ENCODE data around the gene CDKN1A. TPM values are rescaled to one million over a fixed set of nuclear protein-coding genes. Genes with fewer than 3 reads are reported as not detected.

Gene CDKN1A
- total and polyA plus RNA-seq, 2 experiments from 2014 or later: 549 to 813 TPM

DNA sequence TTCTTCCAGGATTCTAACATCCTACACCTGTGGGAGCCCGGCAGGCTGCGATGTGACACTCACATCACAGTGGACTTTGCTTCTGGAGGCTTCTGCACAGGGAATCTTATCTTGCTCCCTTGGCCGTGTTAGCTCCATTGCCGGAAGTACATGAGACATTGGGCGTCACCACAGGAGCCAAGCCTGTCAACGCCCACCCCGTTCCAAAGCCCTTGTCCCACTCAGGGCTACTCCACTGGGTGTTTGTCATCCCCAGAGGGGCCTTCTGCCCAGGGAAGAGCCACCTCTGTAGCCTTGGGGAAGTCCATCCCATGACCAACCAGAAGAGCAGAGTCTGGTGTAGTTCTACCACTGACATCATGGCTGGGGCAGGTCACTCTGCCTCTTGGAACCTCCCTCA, 20.8 kb downstream of the CDKN1A start:
- Histone ChIP-seq H3F3A (ENCODE audit: insufficient read depth) (no peaks in the 10 kb centered on the region), H3K27ac (no peak overlapping the region), H3K4me3 (no peak overlapping the region), H3K36me3 (ENCODE audit: low read depth) (no peaks in the 10 kb centered on the region), H3K9me3 (ENCODE audit: low read depth) (no peaks in the 10 kb centered on the region), H4K20me1 (ENCODE audit: insufficient read depth) (no peaks in the 10 kb centered on the region), H3K79me2 (ENCODE audit: insufficient read depth) (no peaks in the 10 kb centered on the region), H2AFZ (no peak overlapping the region), H3K27me3 (replicated peaks; ENCODE audit: insufficient read depth) (no peaks in the 10 kb centered on the region), H3K9me2 (ENCODE audit: insufficient read depth) (no peaks in the 10 kb centered on the region), H3K4me2 (ENCODE audit: unreplicated experiment) (no peak overlapping the region), H3K9ac (no peak overlapping the region), H3K4me1 (ENCODE audit: insufficient read depth) (peaks cover 7% of the 10 kb centered on the region; the same call in 1 of the 2 replicates)
- no peak for TF ChIP-seq EZH2 (IDR thresholded peaks at IDR 0.05; ENCODE audit: insufficient read depth, poor library complexity, severe bottlenecking)
- TF ChIP-seq EZH2phosphoT487 (IDR thresholded peaks at IDR 0.05; ENCODE audit: insufficient read depth, low read depth): no peak
- WGBS, 2 experiments (ENCODE audit: low coverage in 1 of 2, low lambda C conversion rate in 2 of 2, missing lambda C conversion rate in 2 of 2): 59 to 60% methylated on average over 7 of the region's 7 CpGs
- in situ Hi-C loops (cut with MboI): no loop called here
- DNase-seq: no peak

DNA sequence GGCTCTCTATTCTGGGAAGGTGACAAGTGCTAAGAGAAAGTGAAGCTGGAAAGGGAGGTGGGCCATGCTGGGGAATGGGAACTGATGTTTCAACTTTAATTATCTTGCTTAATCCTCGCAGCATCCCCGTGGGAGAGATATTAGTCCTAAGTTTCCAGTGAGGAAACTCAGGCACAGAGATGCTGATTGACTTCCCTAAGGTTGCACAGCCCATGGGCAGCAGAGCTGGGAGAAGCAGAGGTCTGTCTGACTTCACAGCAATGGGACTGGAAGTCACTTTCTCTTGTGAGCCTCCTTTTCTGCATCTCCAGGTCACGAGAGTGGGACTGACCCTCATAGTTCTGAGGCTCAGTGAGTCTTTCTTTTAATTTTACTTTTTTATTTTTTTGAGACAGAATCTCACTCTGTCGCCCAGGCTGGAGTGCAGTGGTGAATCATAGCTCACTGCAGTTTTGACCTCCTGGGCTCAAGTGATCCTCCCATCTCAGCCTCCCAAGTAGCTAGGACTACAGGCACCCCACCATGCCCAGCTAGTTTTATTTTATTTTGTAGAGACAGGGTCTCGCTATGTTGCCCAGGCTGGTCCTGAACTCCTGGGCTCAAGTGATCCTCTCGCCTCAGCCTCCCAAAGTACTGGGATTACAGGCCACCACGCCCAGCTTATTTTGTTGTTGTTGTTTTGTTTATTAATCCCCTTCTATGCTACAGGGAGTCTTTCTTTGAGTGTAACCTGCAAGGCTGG, 21.7 kb downstream of the CDKN1A start:
- no peaks in the 10 kb centered on the region for H3K36me3 ChIP-seq (ENCODE audit: low read depth)
- H4K20me1 ChIP-seq (ENCODE audit: insufficient read depth): no peaks in the 10 kb centered on the region
- no peaks in the 10 kb centered on the region for H3K27me3 ChIP-seq (replicated peaks; ENCODE audit: insufficient read depth)
- peaks cover 7% of the 10 kb centered on the region; the same call in 1 of the 2 replicates for H3K4me1 ChIP-seq (ENCODE audit: insufficient read depth)
- H2AFZ ChIP-seq: no peak overlapping the region
- in situ Hi-C loops (cut with MboI): no loop called here
- no peaks in the 10 kb centered on the region for H3K9me2 ChIP-seq (ENCODE audit: insufficient read depth)
- no peak overlapping the region for H3K4me3 ChIP-seq
- no peaks in the 10 kb centered on the region for H3K9me3 ChIP-seq (ENCODE audit: low read depth)
- no peak for TF ChIP-seq EZH2 (IDR thresholded peaks at IDR 0.05; ENCODE audit: insufficient read depth, poor library complexity, severe bottlenecking)
- no peak for TF ChIP-seq EZH2phosphoT487 (IDR thresholded peaks at IDR 0.05; ENCODE audit: insufficient read depth, low read depth)
- no peak overlapping the region for H3K27ac ChIP-seq
- 80 to 82% methylated on average over 7 of the region's 7 CpGs for WGBS, 2 experiments (ENCODE audit: low coverage in 1 of 2, low lambda C conversion rate in 2 of 2, missing lambda C conversion rate in 2 of 2)
- no peaks in the 10 kb centered on the region for H3K79me2 ChIP-seq (ENCODE audit: insufficient read depth)
- H3K4me2 ChIP-seq (ENCODE audit: unreplicated experiment): no peak overlapping the region
- H3K9ac ChIP-seq: no peak overlapping the region
- no peaks in the 10 kb centered on the region for H3F3A ChIP-seq (ENCODE audit: insufficient read depth)
- DNase-seq: no peak

DNA sequence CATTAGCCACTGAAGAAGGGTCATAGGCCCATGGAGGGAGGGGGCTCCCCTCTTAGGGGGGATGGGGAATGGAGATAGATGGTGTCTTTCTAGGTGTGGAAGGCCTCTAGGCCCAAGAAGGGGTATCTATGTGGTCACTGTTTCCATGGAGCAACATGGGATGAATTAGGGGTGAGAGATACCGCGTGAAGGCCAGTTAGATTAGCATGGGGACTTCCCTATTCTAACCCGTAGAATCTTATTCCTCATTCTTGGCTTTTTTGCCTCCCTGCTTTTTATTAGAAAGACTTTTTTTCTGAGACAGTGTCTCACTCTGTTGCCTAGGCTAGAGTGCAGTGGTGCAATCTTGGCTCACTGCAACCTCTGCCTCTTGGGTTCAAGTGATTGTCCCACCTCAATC, 22.3 kb downstream of the CDKN1A start:
- no peaks in the 10 kb centered on the region for H3F3A ChIP-seq (ENCODE audit: insufficient read depth)
- DNase-seq: no peak
- no peak overlapping the region for H2AFZ ChIP-seq
- H3K4me2 ChIP-seq (ENCODE audit: unreplicated experiment): no peak overlapping the region
- in situ Hi-C loops (cut with MboI): no loop called here
- no peaks in the 10 kb centered on the region for H3K27me3 ChIP-seq (replicated peaks; ENCODE audit: insufficient read depth)
- H4K20me1 ChIP-seq (ENCODE audit: insufficient read depth): no peaks in the 10 kb centered on the region
- H3K27ac ChIP-seq: no peak overlapping the region
- H3K79me2 ChIP-seq (ENCODE audit: insufficient read depth): no peaks in the 10 kb centered on the region
- peaks cover 7% of the 10 kb centered on the region; the same call in 1 of the 2 replicates for H3K4me1 ChIP-seq (ENCODE audit: insufficient read depth)
- no peak overlapping the region for H3K9ac ChIP-seq
- H3K36me3 ChIP-seq (ENCODE audit: low read depth): no peaks in the 10 kb centered on the region
- no peaks in the 10 kb centered on the region for H3K9me3 ChIP-seq (ENCODE audit: low read depth)
- H3K9me2 ChIP-seq (ENCODE audit: insufficient read depth): no peaks in the 10 kb centered on the region
- no peak for TF ChIP-seq EZH2phosphoT487 (IDR thresholded peaks at IDR 0.05; ENCODE audit: insufficient read depth, low read depth)
- no peak for TF ChIP-seq EZH2 (IDR thresholded peaks at IDR 0.05; ENCODE audit: insufficient read depth, poor library complexity, severe bottlenecking)
- H3K4me3 ChIP-seq: no peak overlapping the region
- 96 to 100% methylated on average over 3 of the region's 3 CpGs for WGBS, 2 experiments (ENCODE audit: low coverage in 1 of 2, low lambda C conversion rate in 2 of 2, missing lambda C conversion rate in 2 of 2)

DNA sequence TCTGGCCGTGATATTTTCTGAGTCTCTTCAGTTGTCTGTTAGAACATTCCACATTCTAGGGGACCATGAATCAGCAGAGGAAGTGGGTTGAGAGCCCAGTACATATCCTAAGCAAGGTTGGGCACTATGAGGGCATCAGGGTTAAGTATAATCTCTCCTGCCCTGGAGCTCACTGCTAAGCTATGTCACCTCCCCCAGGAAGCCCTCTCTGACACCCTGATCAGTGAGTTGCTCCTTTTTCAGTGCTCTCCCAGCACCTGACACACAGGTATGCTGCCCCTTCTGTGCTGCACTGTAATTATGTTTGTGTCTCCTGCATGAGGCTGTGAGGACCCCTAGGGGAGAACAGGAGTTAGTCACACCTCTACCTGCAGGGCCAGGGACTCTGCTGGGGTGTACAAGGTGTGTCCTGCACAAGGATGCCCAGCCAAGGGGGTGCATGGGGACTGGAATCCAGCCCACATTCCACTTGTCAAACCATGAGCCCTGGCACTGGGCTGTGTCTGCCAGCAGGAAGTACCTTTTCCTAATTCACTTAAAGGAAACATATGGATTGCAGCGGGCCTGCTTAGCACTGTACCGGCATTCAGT, 23.0 kb downstream of the CDKN1A start:
- H3K79me2 ChIP-seq (ENCODE audit: insufficient read depth): no peaks in the 10 kb centered on the region
- no peaks in the 10 kb centered on the region for H3K27me3 ChIP-seq (replicated peaks; ENCODE audit: insufficient read depth)
- H3K9me2 ChIP-seq (ENCODE audit: insufficient read depth): no peaks in the 10 kb centered on the region
- no peak overlapping the region for H2AFZ ChIP-seq
- peaks cover 7% of the 10 kb centered on the region; the same call in 1 of the 2 replicates for H3K4me1 ChIP-seq (ENCODE audit: insufficient read depth)
- H3K27ac ChIP-seq: no peak overlapping the region
- TF ChIP-seq EZH2phosphoT487 (IDR thresholded peaks at IDR 0.05; ENCODE audit: insufficient read depth, low read depth): no peak
- no peaks in the 10 kb centered on the region for H3F3A ChIP-seq (ENCODE audit: insufficient read depth)
- H3K4me2 ChIP-seq (ENCODE audit: unreplicated experiment): no peak overlapping the region
- H3K9me3 ChIP-seq (ENCODE audit: low read depth): no peaks in the 10 kb centered on the region
- in situ Hi-C loops (cut with MboI): no loop called here
- H4K20me1 ChIP-seq (ENCODE audit: insufficient read depth): no peaks in the 10 kb centered on the region
- peak; percentile 27 for DNase-seq
- whole genome bisulfite sequencing, 2 experiments (ENCODE audit: low coverage in 1 of 2, low lambda C conversion rate in 2 of 2, missing lambda C conversion rate in 2 of 2): 83% methylated on average over 3 of the region's 3 CpGs
- no peaks in the 10 kb centered on the region for H3K36me3 ChIP-seq (ENCODE audit: low read depth)
- no peak overlapping the region for H3K4me3 ChIP-seq
- no peak overlapping the region for H3K9ac ChIP-seq

Data from GM23248 (cell line).